Islet of Langerhans (tissue), 1 donor: ENCODE measurements around the gene WWOX.

ENCODE experiments used
- FAIRE-seq: peaks from one replicate; lab custom pipeline; 2011; peaks lifted over from hg19 to GRCh38; lab: Jason Lieb, UNC

WWOX gene

GRCh38 chr16:78542419-78542818, 443.0 kb downstream of the WWOX start:
- FAIRE-seq: no peak

- FAIRE-seq: no peak
These were observed 443.6 kb downstream of the WWOX start for GRCh38 chr16:78543023-78543422.

- FAIRE-seq: no peak
These were observed 449.9 kb downstream of the WWOX start for GRCh38 chr16:78549366-78549765.

GRCh38 chr16:78551487-78552085, 452.1 kb downstream of the WWOX start:
- FAIRE-seq: peak; percentile 99

- FAIRE-seq: no peak
These were observed 452.7 kb downstream of the WWOX start for GRCh38 chr16:78552106-78552675.

- FAIRE-seq: no peak
These were observed 453.3 kb downstream of the WWOX start for GRCh38 chr16:78552716-78553115.

- no peak for FAIRE-seq
These were observed 454.0 kb downstream of the WWOX start for GRCh38 chr16:78553268-78554039.

GRCh38 chr16:78556421-78556820, 457.0 kb downstream of the WWOX start:
- FAIRE-seq: no peak

GRCh38 chr16:78560997-78561396, 461.5 kb downstream of the WWOX start:
- no peak for FAIRE-seq

- no peak for FAIRE-seq
These were observed 462.7 kb downstream of the WWOX start for GRCh38 chr16:78562111-78562510.

- no peak for FAIRE-seq
These were observed 463.2 kb downstream of the WWOX start for GRCh38 chr16:78562650-78563049.

GRCh38 chr16:78563905-78564304, 464.5 kb downstream of the WWOX start:
- no peak for FAIRE-seq

GRCh38 chr16:78566397-78567073, 467.1 kb downstream of the WWOX start:
- no peak for FAIRE-seq

- FAIRE-seq: no peak
These were observed 471.1 kb downstream of the WWOX start for GRCh38 chr16:78570399-78571141.

GRCh38 chr16:78571434-78571833, 472.0 kb downstream of the WWOX start:
- no peak for FAIRE-seq

GRCh38 chr16:78571898-78572358, 472.5 kb downstream of the WWOX start:
- no peak for FAIRE-seq

GRCh38 chr16:78574571-78574970, 475.1 kb downstream of the WWOX start:
- FAIRE-seq: no peak

GRCh38 chr16:78576941-78577340, 477.5 kb downstream of the WWOX start:
- FAIRE-seq: no peak

GRCh38 chr16:78577630-78578029, 478.2 kb downstream of the WWOX start:
- peak; percentile 93 for FAIRE-seq

- no peak for FAIRE-seq
These were observed 479.6 kb downstream of the WWOX start for GRCh38 chr16:78579020-78579419.

GRCh38 chr16:78583441-78583840, 484.0 kb downstream of the WWOX start:
- FAIRE-seq: no peak

GRCh38 chr16:78584213-78584860, 484.9 kb downstream of the WWOX start:
- FAIRE-seq: no peak
